IMR-90 (cell line): Measurements from ENCODE around the gene ABHD17B. TPM values are rescaled to one million over a fixed set of nuclear protein-coding genes. Genes with fewer than 3 reads are reported as not detected.

Experiments used
- ATAC-seq: fragments of 200-7000 bp; cut with Tn5 transposase; 2 replicates; pipeline ENCODE4 v1.9.1; 2020; ENCODE audit warnings: low read depth, mild to moderate bottlenecking, moderate library complexity
- BruUV-seq: library from RNA; stranded (reverse); fragments of 400-500 nt; replicated peaks from 2 replicates; lab custom pipeline; 2021; lab: Mats Ljungman, UMichigan
- CTCF ChIA-PET: fragments of 300-600 bp; formaldehyde crosslinking; extraction: SDS; loops from one replicate; lab custom pipeline; 2021; ENCODE audit warnings: antibody characterized with exemption; lab: Yijun Ruan, JAX
- POLR2A ChIA-PET: fragments of 300-600 bp; sonication (Branson Sonifier 250); formaldehyde crosslinking; loops from one replicate; lab custom pipeline; 2022; ENCODE audit warnings: antibody characterized with exemption; ENCODE audit not compliant: unreplicated experiment; lab: Charles Lee
- DNase-seq: peaks from one replicate; pipeline ENCODE4 v3.0.0; 2013
- H2AFZ ChIP-seq: replicated peaks from 2 replicates; pipeline ENCODE3; 2013; ENCODE audit warnings: low read length, mild to moderate bottlenecking; ENCODE audit not compliant: poor library complexity
- H2AK5ac ChIP-seq: 2 replicates; pipeline ENCODE4 v1.6.1; 2013; ENCODE audit warnings: low read depth, low read length, inconsistent platforms
- H2AK9ac ChIP-seq: replicated peaks from 2 replicates; pipeline ENCODE3; 2013; ENCODE audit warnings: mild to moderate bottlenecking, low read depth, low read length, moderate library complexity; ENCODE audit not compliant: poor library complexity
- H2BK120ac ChIP-seq: 2 replicates; pipeline ENCODE4 v1.6.1; 2013; ENCODE audit warnings: low read depth, low read length, inconsistent platforms
- H2BK15ac ChIP-seq: 3 replicates; pipeline ENCODE4 v1.6.1; 2013; ENCODE audit warnings: low read depth, low read length, inconsistent platforms
- H2BK20ac ChIP-seq: 2 replicates; pipeline ENCODE4 v1.6.1; 2013; ENCODE audit warnings: low read depth, mild to moderate bottlenecking, inconsistent platforms, low read length, moderate library complexity
- H2BK5ac ChIP-seq: 2 replicates; pipeline ENCODE4 v1.6.1; 2013; ENCODE audit warnings: mild to moderate bottlenecking, low read depth, low read length, inconsistent platforms; ENCODE audit not compliant: poor library complexity, severe bottlenecking
- H3K14ac ChIP-seq: replicated peaks from 2 replicates; pipeline ENCODE4 v1.6.1; 2013; ENCODE audit warnings: low read depth, low read length, inconsistent platforms
- H3K18ac ChIP-seq: 2 replicates; pipeline ENCODE4 v1.6.1; 2013; ENCODE audit warnings: low read depth, low read length, control low read depth
- H3K23ac ChIP-seq: 2 replicates; pipeline ENCODE4 v1.6.1; 2013; ENCODE audit warnings: low read depth, low read length, inconsistent platforms
- H3K27ac ChIP-seq: 2 replicates; pipeline ENCODE4 v1.5.1; 2013; ENCODE audit warnings: mild to moderate bottlenecking, control low read depth, low read length; ENCODE audit not compliant: insufficient read depth
- H3K27me3 ChIP-seq: 2 replicates; pipeline ENCODE4 v1.6.1; 2013; ENCODE audit warnings: low read length; ENCODE audit not compliant: control insufficient read depth, insufficient read depth
- H3K36me3 ChIP-seq: 2 replicates; pipeline ENCODE4 v1.6.1; 2013; ENCODE audit warnings: low read length, mixed read lengths; ENCODE audit not compliant: control insufficient read depth, insufficient read depth
- H3K4ac ChIP-seq: 2 replicates; pipeline ENCODE4 v1.6.1; 2013; ENCODE audit warnings: low read depth, low read length, inconsistent platforms
- H3K4me1 ChIP-seq: 2 replicates; pipeline ENCODE4 v1.6.1; 2013; ENCODE audit warnings: low read length, mixed read lengths; ENCODE audit not compliant: control insufficient read depth, insufficient read depth
- H3K4me2 ChIP-seq: 2 replicates; pipeline ENCODE4 v1.6.1; 2013; ENCODE audit warnings: low read depth, mild to moderate bottlenecking, control low read depth, low read length, moderate library complexity
- H3K4me3 ChIP-seq: 2 replicates; pipeline ENCODE4 v1.5.1; 2013; ENCODE audit warnings: low read depth, mild to moderate bottlenecking, control low read depth, low read length, moderate library complexity; ENCODE audit not compliant: insufficient read depth
- H3K56ac ChIP-seq: 2 replicates; pipeline ENCODE4 v1.6.1; 2013; ENCODE audit warnings: low read length, inconsistent platforms; ENCODE audit not compliant: insufficient read depth; ENCODE audit errors: extremely low read depth
- H3K79me1 ChIP-seq, 2 experiments: 2 replicates each; pipeline ENCODE4 v1.6.1; 2013; ENCODE audit warnings: low read length in 2 of 2, inconsistent platforms in 1 of 2, low read depth in 1 of 2
- H3K9ac ChIP-seq: 2 replicates; pipeline ENCODE4 v1.6.1; 2013; ENCODE audit warnings: low read depth, low read length, control low read depth
- H3K9me1 ChIP-seq: 2 replicates; pipeline ENCODE4 v1.6.1; 2013; ENCODE audit warnings: low read length, inconsistent platforms; ENCODE audit not compliant: insufficient read depth
- H3K9me3 ChIP-seq: 2 replicates; pipeline ENCODE4 v1.6.1; 2013; ENCODE audit warnings: low read length; ENCODE audit not compliant: control insufficient read depth, insufficient read depth
- H4K20me1 ChIP-seq: 2 replicates; pipeline ENCODE4 v1.6.1; 2013; ENCODE audit warnings: low read length, inconsistent platforms; ENCODE audit not compliant: insufficient read depth
- H4K5ac ChIP-seq: 2 replicates; pipeline ENCODE4 v1.6.1; 2013; ENCODE audit warnings: mild to moderate bottlenecking, low read depth, low read length, control low read depth
- H4K8ac ChIP-seq, 2 experiments: 2 replicates each; pipeline ENCODE4 v1.6.1; 2013; ENCODE audit warnings: low read depth in 2 of 2, low read length in 2 of 2, control low read depth in 1 of 2, inconsistent platforms in 1 of 2
- H4K91ac ChIP-seq: 2 replicates; pipeline ENCODE4 v1.6.1; 2013; ENCODE audit warnings: low read depth, low read length, inconsistent platforms; ENCODE audit not compliant: insufficient read depth
- BHLHE40 ChIP-seq: fragments of 150-350 bp; IDR thresholded peaks from 2 replicates; pipeline ENCODE4 v1.6.1; 2016; ENCODE audit warnings: mild to moderate bottlenecking, low read depth, low read length
- CEBPB ChIP-seq: IDR thresholded peaks from 2 replicates; pipeline ENCODE4 v1.6.1; 2012; ENCODE audit warnings: low read depth, low read length, improper control_type of control experiment
- CTCF ChIP-seq: conservative IDR thresholded peaks from 2 replicates; pipeline ENCODE4 v1.5.1; 2012; ENCODE audit warnings: mild to moderate bottlenecking, low read depth, low read length, improper control_type of control experiment
- FOS ChIP-seq: fragments of 150-350 bp; IDR thresholded peaks from 2 replicates; pipeline ENCODE4 v1.6.1; 2016; ENCODE audit warnings: low read depth, low read length
- MAFK ChIP-seq: IDR thresholded peaks from 2 replicates; pipeline ENCODE4 v1.6.1; 2012; ENCODE audit warnings: low read depth, low read length, improper control_type of control experiment
- MAZ ChIP-seq: IDR thresholded peaks from 2 replicates; pipeline ENCODE4 v1.6.1; 2012; ENCODE audit warnings: low read depth, mild to moderate bottlenecking, low read length, improper control_type of control experiment, moderate library complexity, borderline replicate concordance
- MXI1 ChIP-seq: IDR thresholded peaks from 2 replicates; pipeline ENCODE4 v1.6.1; 2012; ENCODE audit warnings: low read depth, mild to moderate bottlenecking, low read length, moderate library complexity, borderline replicate concordance
- NFE2L2 ChIP-seq: fragments of 150-350 bp; IDR thresholded peaks from 2 replicates; pipeline ENCODE4 v1.6.1; 2016; ENCODE audit warnings: low read depth, mild to moderate bottlenecking, low read length
- POLR2A ChIP-seq: IDR thresholded peaks from 2 replicates; pipeline ENCODE4 v1.6.1; 2012; ENCODE audit warnings: mild to moderate bottlenecking, low read depth, low read length
- RCOR1 ChIP-seq: IDR thresholded peaks from 2 replicates; pipeline ENCODE4 v1.6.1; 2012; ENCODE audit warnings: mild to moderate bottlenecking, low read length, improper control_type of control experiment; ENCODE audit not compliant: insufficient replicate concordance
- RFX5 ChIP-seq: IDR thresholded peaks from 2 replicates; pipeline ENCODE4 v1.8.0; 2012; ENCODE audit warnings: low read depth, mild to moderate bottlenecking, low read length, moderate library complexity
- SMC3 ChIP-seq: fragments of 150-350 bp; IDR thresholded peaks from 2 replicates; pipeline ENCODE4 v1.6.1; 2016; ENCODE audit warnings: low read depth, mild to moderate bottlenecking, antibody characterized with exemption, low read length, moderate library complexity
- WGBS, 2 experiments: methylation state at CpG; one replicate each; pipeline versions ENCODE4 v1.1.5 to v1.1.7; 2013; ENCODE audit warnings: missing lambda C conversion rate in 2 of 2; ENCODE audit not compliant: insufficient read length in 1 of 2; ENCODE audit errors: extremely low coverage in 2 of 2; 5-methylcytosine and 5-hydroxymethylcytosine counted together
- dilution Hi-C: fragments of 300-500 bp; cut with HindIII; formaldehyde crosslinking; loops from one replicate; pipeline ENCODE4 v1.14.3; 2018; ENCODE audit warnings: low sequenced_read_pairs; ENCODE audit not compliant: unreplicated experiment
- in situ Hi-C: fragments of 300-500 bp; cut with MboI; formaldehyde crosslinking; loops from 3 replicates; pipeline ENCODE4 v1.14.3; 2019; ENCODE audit warnings: low sequenced_read_pairs, inconsistent platforms, mixed read lengths
- intact Hi-C: fragments of 100-400 bp; cut with micrococcal nuclease; formaldehyde crosslinking; loops from 2 replicates; pipeline ENCODE4 v1.10.0; 2022
- polyA plus RNA-seq, 3 experiments: library from polyadenylated mRNA; depleted of rRNA; stranded (reverse); fragments of >200 nt; gene quantifications; 2 replicates each; pipeline ENCODE4 v1.2.3, GENCODE V29; 2012; ENCODE audit warnings: low replicate concordance in 1 of 3
- total RNA-seq: library from RNA; depleted of rRNA; stranded (reverse); fragments of >200 nt; gene quantifications from 2 replicates; pipeline ENCODE4 v1.2.3, GENCODE V29; 2012
- TF ChIP-seq, protein P1 (sequence below): fragments of 150-350 bp; IDR thresholded peaks from 2 replicates; pipeline ENCODE4 v1.6.1; 2016; ENCODE audit warnings: low read depth, mild to moderate bottlenecking, low read length, moderate library complexity, borderline replicate concordance

ABHD17B gene
- total and polyA plus RNA-seq, 2 of the 4 experiments (the other 2 are of a cell fraction) = 7.5 to 16.8 TPM

GRCh38 chr9:71820403-71820921 is 90.5 kb downstream of the ABHD17B start:
- TF ChIP-seq CEBPB (no peak), RFX5 (no peak), NFE2L2 (no peak), SMC3 (no peak), MXI1 (no peak), FOS (no peak), MAZ (no peak), CTCF (no peak), BHLHE40 (no peak), RCOR1 (no peak), MAFK (no peak), POLR2A (no peak)
- TF ChIP-seq, protein P1, sequence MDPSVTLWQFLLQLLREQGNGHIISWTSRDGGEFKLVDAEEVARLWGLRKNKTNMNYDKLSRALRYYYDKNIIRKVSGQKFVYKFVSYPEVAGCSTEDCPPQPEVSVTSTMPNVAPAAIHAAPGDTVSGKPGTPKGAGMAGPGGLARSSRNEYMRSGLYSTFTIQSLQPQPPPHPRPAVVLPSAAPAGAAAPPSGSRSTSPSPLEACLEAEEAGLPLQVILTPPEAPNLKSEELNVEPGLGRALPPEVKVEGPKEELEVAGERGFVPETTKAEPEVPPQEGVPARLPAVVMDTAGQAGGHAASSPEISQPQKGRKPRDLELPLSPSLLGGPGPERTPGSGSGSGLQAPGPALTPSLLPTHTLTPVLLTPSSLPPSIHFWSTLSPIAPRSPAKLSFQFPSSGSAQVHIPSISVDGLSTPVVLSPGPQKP = no peak
- H3K27me3 ChIP-seq = no peaks in the 10 kb centered on the region; the same call in 1 of the 2 replicates
- DNase-seq (no peak), ATAC-seq (no peak)
- H2AFZ ChIP-seq = no peak overlapping the region
- H4K5ac ChIP-seq = no peak overlapping the region
- CTCF ChIA-PET = interaction anchor here (1.2 to 2.5 kb wide), 2 partner anchors 198 to 205 kb away, joined by 5 to 17 read pairs; no protein-coding TSS in a partner anchor
- peak overlapping the region; percentile 36; the same call in 1 of the 2 replicates for H3K9ac ChIP-seq
- no peak overlapping the region for H2BK20ac ChIP-seq
- H3K18ac ChIP-seq = no peak overlapping the region
- in situ Hi-C loops = loop anchor here (10.0 to 25.0 kb wide), 3 partner anchors 194 to 533 kb away; no protein-coding TSS in a partner anchor
- H3K23ac ChIP-seq = no peak overlapping the region
- H3K56ac ChIP-seq = no peak overlapping the region
- H2BK120ac ChIP-seq = no peak overlapping the region
- H3K4me1 ChIP-seq = no peaks in the 10 kb centered on the region
- no TSS peak for BruUV-seq
- no peak overlapping the region for H3K14ac ChIP-seq
- H3K9me3 ChIP-seq = no peaks in the 10 kb centered on the region
- no peak overlapping the region for H3K4me2 ChIP-seq
- H3K79me1 ChIP-seq = no peaks in the 10 kb centered on the region
- no peaks in the 10 kb centered on the region for H4K20me1 ChIP-seq
- no peak overlapping the region for H3K4ac ChIP-seq
- intact Hi-C loops = loop anchor here (1.0 kb wide), 1 partner anchor 89 kb away; no protein-coding TSS in a partner anchor
- POLR2A ChIA-PET = no interaction called here
- no peak overlapping the region for H4K91ac ChIP-seq
- no peak overlapping the region for H3K4me3 ChIP-seq
- H2BK5ac ChIP-seq = no peak overlapping the region
- no peak overlapping the region for H2BK15ac ChIP-seq
- H3K9me1 ChIP-seq = no peaks in the 10 kb centered on the region
- no peak overlapping the region for H3K27ac ChIP-seq
- no CpG with 5 or more reads among the region's 6 CpGs for WGBS, 2 experiments
- no peak overlapping the region for H2AK5ac ChIP-seq
- H3K36me3 ChIP-seq = no peaks in the 10 kb centered on the region
- H2AK9ac ChIP-seq = no peak overlapping the region
- H4K8ac ChIP-seq = no peak overlapping the region
- dilution Hi-C loops = no loop called here
